Activated naive CD8-positive, alpha-beta T cell treated with anti-CD3 and anti-CD28 coated beads for 36 hours (primary cell): ENCODE measurements around the gene ACOD1. TPM values are rescaled to one million over a fixed set of nuclear protein-coding genes. Genes with fewer than 3 reads are reported as not detected.

Experiments
- DNase-seq: peaks from one replicate; pipeline ENCODE4 v3.0.0; 2021
- H3K27ac Mint-ChIP-seq: one replicate; pipeline ENCODE4 v1.8.0; 2022; ENCODE audit warnings: mild to moderate bottlenecking, moderate library complexity, mixed read lengths
- H3K27me3 Mint-ChIP-seq: one replicate; pipeline ENCODE4 v1.8.0; 2022; ENCODE audit warnings: mild to moderate bottlenecking, mixed read lengths
- H3K36me3 Mint-ChIP-seq: one replicate; pipeline ENCODE4 v1.8.0; 2021; ENCODE audit warnings: mild to moderate bottlenecking, mixed read lengths
- H3K4me1 Mint-ChIP-seq: one replicate; pipeline ENCODE4 v1.8.0; 2021; ENCODE audit warnings: mixed read lengths
- H3K4me3 Mint-ChIP-seq: one replicate; pipeline ENCODE4 v1.8.0; 2022; ENCODE audit warnings: mild to moderate bottlenecking, moderate library complexity, mixed read lengths
- H3K9me3 Mint-ChIP-seq: one replicate; pipeline ENCODE4 v1.8.0; 2022; ENCODE audit warnings: mixed read lengths
- total RNA-seq, 2 experiments: library from RNA; stranded (reverse); gene quantifications; one replicate each; pipeline ENCODE4 v1.2.3, GENCODE V29; 2021

Gene ACOD1
- total RNA-seq, 2 experiments from 2014 or later, result not detected

DNA sequence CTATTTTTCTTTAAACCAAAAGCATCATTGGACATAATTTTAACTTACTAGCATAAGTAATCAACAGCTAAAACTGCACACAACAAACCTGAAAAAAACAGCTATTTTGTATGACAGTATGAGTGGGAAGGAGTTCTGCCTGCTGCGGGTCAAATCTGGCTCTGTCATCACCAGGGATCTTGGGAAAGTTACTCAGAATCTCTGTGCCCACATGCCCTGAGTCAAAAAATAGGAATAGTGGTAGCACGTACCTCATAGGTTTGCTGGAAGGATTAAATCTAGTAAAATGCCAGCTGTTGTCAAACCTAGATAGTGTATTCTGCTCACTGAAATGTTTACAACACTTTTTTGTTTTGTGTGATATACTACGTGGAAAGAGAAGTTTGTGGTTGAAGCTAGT, 44.7 kb downstream of the ACOD1 start:
- Mint-ChIP-seq H3K27ac (peak overlapping the region; percentile 99), H3K36me3 (peaks cover 30% of the 10 kb centered on the region), H3K4me1 (peaks cover 45% of the 10 kb centered on the region), H3K27me3 (no peaks in the 10 kb centered on the region), H3K9me3 (no peaks in the 10 kb centered on the region), H3K4me3 (peak overlapping the region; percentile 96)
- DNase-seq, result no peak

DNA sequence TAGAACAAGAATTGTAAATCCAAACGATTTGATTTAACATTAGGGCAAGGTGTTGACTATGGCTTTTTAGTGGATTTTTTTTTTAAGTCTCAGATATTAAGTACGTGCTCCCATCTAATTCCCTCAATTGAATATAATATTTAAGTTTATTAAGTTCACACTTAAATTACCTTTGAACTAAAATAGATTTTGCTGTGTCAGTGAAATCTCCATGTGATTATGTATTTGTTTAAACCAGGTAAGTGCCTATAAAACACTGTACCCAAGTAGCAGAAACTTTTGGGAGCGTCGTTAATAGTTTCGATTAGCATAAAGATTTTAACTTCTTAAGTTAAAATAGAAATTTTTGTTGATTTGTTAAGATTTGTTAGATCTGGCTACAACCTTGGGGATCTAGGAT, 45.2 kb downstream of the ACOD1 start:
- peaks cover 45% of the 10 kb centered on the region for H3K4me1 Mint-ChIP-seq
- H3K4me3 Mint-ChIP-seq, result peak overlapping the region; percentile 96
- H3K27me3 Mint-ChIP-seq, result no peaks in the 10 kb centered on the region
- no peak for DNase-seq
- H3K27ac Mint-ChIP-seq, result peak overlapping the region; percentile 99
- H3K36me3 Mint-ChIP-seq, result peaks cover 34% of the 10 kb centered on the region
- no peaks in the 10 kb centered on the region for H3K9me3 Mint-ChIP-seq

DNA sequence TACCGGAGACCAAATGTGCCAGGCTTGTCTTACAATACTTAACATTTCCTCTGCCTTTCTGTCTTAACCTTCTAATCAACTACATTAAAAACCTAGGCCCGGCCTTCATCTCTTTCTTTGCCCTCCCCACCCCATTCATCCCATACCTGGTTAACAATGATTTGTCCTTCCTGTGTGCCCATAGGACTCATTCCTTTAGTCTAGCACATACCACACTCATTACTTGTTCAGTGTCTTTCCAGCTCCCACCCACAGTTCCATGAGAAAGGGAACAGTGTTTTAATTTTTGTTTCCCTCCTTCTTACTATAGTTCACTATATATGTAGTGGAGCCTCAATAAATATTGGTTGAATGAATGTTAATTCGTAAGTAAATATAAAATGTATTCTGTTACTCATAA, 46.0 kb downstream of the ACOD1 start:
- H3K9me3 Mint-ChIP-seq, result no peaks in the 10 kb centered on the region
- peaks cover 45% of the 10 kb centered on the region for H3K4me1 Mint-ChIP-seq
- peaks cover 38% of the 10 kb centered on the region for H3K36me3 Mint-ChIP-seq
- H3K27me3 Mint-ChIP-seq, result no peaks in the 10 kb centered on the region
- H3K4me3 Mint-ChIP-seq, result peak overlapping the region; percentile 44
- H3K27ac Mint-ChIP-seq, result no peak overlapping the region
- DNase-seq, result no peak

DNA sequence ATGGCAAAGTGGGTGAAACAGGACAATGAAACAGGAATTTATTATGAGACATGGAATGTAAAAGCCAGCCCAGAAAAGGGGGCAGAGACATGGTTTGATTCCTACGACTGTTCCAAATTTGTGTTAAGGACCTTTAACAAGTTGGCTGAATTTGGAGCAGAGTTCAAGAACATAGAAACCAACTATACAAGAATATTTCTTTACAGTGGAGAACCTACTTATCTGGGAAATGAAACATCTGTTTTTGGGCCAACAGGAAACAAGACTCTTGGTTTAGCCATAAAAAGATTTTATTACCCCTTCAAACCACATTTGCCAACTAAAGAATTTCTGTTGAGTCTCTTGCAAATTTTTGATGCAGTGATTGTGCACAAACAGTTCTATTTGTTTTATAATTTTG, 52.2 kb downstream of the ACOD1 start:
- no peaks in the 10 kb centered on the region for H3K27me3 Mint-ChIP-seq
- H3K36me3 Mint-ChIP-seq, result peaks cover 38% of the 10 kb centered on the region
- no peaks in the 10 kb centered on the region for H3K9me3 Mint-ChIP-seq

DNA sequence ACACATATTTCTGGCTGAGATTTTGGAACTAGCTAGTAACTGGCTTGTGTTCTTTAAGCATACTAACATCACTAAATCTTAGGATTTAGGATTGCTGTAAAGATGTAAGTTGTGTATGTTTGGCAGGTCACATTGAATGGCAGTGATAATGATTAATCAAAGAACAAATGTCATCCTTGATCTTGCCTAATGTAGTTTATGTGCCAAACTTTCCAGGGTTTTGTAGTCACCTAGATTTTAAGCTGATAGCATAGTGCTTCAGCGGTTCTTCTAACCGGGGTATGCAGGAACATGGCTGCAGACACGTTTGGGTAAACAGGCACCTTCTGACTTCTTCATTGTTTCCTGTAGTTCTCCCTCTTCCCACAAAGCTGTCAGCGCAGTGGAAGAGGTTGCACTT, 53.2 kb downstream of the ACOD1 start:
- H3K4me1 Mint-ChIP-seq, result peaks cover 24% of the 10 kb centered on the region
- DNase-seq, result no peak
- no peaks in the 10 kb centered on the region for H3K9me3 Mint-ChIP-seq
- peak overlapping the region; percentile 70 for H3K27ac Mint-ChIP-seq
- H3K4me3 Mint-ChIP-seq, result no peak overlapping the region
- no peaks in the 10 kb centered on the region for H3K27me3 Mint-ChIP-seq
- H3K36me3 Mint-ChIP-seq, result peaks cover 31% of the 10 kb centered on the region

More for the DNA sequence above, 52.2 kb downstream of the ACOD1 start:
- no peak for DNase-seq
- Mint-ChIP-seq H3K27ac (no peak overlapping the region), H3K4me3 (no peak overlapping the region), H3K4me1 (peaks cover 28% of the 10 kb centered on the region)

DNA sequence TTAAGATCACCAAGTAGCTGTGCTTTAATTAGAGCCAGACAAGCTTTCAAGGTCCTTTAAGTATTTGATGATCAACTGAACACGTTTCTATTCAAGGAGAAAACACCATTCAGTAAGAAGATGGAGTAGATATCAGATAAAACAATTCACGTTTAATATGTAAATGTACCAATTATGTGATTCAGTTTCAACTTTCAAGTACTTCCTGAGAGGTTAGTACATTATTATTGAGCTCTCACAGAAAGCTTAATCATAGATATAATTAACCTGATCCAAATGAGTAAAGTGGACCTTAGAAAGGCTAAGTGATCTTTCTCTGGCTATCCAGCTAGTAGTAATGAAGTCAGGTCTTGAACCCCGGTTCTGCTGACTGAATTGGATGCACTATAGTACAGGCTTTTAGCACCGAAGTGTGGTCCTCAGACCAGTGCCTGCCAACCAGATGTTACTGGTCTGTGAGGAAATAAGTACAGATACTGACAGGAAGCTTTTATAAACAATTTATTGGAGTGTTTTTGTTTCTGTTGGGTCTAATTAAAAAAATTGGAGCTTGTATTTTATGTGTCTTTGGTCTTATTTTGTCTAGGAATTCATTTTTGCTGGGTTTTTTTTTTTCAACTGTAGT, 53.8 kb downstream of the ACOD1 start:
- peaks cover 24% of the 10 kb centered on the region for H3K4me1 Mint-ChIP-seq
- no peak overlapping the region for H3K4me3 Mint-ChIP-seq
- H3K27me3 Mint-ChIP-seq, result no peaks in the 10 kb centered on the region
- H3K9me3 Mint-ChIP-seq, result no peaks in the 10 kb centered on the region
- DNase-seq, result no peak
- H3K36me3 Mint-ChIP-seq, result peaks cover 30% of the 10 kb centered on the region
- H3K27ac Mint-ChIP-seq, result peak overlapping the region; percentile 70

DNA sequence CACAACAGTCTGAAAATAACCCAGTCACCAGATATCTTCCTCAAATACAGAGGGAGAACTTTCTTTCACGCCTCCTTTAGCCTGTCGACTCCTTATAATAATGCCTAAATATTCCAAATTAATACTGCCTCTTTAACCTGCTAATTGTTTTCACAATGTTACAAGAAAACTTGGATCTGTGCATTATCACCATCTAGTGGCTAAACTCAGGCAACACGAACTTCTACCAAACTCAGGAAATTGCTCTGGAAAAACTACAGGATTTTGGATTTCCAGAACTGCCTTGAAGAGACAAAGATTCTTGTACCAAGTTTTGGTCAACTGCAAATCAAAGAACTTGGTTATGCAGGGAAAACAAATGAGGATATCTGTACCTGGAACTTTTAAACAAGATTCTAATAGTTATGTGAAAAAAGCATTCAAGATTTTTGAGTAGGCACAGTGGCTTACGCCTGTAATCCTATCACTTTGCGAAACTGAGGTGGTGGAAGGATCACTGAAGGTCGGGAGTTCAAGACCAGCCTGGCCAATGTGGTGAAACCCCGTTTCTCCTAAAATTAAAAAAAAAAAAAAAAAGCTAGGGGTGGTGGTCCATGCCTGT, 54.4 kb downstream of the ACOD1 start:
- Mint-ChIP-seq H3K27ac (no peak overlapping the region), H3K36me3 (peaks cover 28% of the 10 kb centered on the region)

More for the DNA sequence above, 54.4 kb downstream of the ACOD1 start:
- Mint-ChIP-seq H3K4me1 (peaks cover 29% of the 10 kb centered on the region), H3K4me3 (no peak overlapping the region), H3K9me3 (no peaks in the 10 kb centered on the region), H3K27me3 (no peaks in the 10 kb centered on the region)
- DNase-seq, result no peak

Other genes with a start within 250 kb of the ACOD1 start
- gene KCTD12, start 62.1 kb upstream of the ACOD1 start, total RNA-seq, result 10 to 100 TPM; 18.5 to 19.4 TPM
- 10 to 100 TPM; 10.5 to 12.7 TPM for gene CLN5, start 43.6 kb downstream of the ACOD1 start, total RNA-seq
- gene FBXL3, start 78.6 kb downstream of the ACOD1 start, total RNA-seq, result 10 to 100 TPM; 33.6 to 35.4 TPM